Measurements from ENCODE around the gene CCNI2.
A peak's percentile ranks its signal among the peaks of the same experiment; 100 is the strongest.

Gene CCNI2

DNA sequence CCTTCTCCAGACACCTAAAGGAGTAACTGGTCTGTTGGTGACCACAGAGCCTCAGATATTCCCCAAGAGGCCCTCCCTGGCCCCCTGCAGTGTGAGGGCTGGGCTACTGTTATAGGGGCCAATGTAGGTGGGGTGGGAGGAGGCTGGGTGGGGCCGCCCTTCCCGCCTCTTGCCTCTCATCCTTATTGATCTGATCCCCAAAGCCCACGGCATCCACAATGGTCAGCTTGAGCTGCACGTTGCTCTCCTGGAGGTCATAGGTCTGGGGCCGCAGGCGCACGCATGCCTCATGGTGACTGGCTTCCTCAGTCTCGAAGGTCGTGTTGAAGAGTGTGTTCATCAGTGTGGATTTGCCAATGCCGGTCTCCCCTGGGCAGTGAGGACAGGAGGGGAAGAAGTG, 16.8 kb downstream of the CCNI2 start:
- DNase-seq (ENCODE audit: low spot score) (no peak), FAIRE-seq (peak; percentile 61)

- DNase-seq (ENCODE audit: low spot score) (no peak), FAIRE-seq (no peak)
These were observed 17.5 kb downstream of the CCNI2 start for GRCh38 chr5:132764671-132765238.

- no peak for FAIRE-seq
- DNase-seq (ENCODE audit: low spot score) = no peak
These were observed 18.2 kb downstream of the CCNI2 start for GRCh38 chr5:132765311-132766019.

GRCh38 chr5:132766020-132766805, 19.0 kb downstream of the CCNI2 start:
- FAIRE-seq = no peak
- DNase-seq (ENCODE audit: low spot score) = no peak

DNA sequence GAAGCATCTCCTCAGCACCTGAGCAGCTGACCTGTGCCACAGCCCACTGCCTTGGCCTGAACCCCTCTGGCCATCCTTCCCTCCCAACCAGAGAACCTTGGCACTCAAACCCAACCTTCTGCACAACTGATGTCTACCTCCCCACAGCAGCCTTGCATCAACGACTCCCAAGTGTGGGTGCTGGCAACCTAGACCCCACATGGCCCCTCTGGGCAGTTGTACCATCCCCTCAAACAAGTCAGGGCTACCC, 19.5 kb downstream of the CCNI2 start:
- no peak for DNase-seq (ENCODE audit: low spot score)
- FAIRE-seq = no peak

DNA sequence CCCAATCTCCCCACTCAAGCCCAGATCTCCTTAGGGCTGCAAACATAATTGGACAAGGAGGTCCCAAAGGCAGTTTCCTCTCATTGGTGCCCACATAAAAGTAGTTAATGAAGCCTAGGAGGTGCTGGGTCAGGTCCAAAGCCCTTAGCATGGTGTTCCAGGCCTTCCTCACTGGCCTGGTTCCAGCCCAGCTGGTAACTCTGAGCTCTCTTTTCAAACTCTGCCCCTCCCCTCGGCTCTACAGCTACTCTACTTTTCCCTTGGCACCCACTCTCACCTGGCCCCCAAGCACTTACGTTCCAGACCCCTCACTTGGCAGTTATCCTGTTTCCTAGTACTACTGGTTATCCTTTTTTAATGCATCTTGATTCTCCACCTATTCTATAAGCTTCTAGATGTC, 19.9 kb downstream of the CCNI2 start:
- no peak for FAIRE-seq

DNA sequence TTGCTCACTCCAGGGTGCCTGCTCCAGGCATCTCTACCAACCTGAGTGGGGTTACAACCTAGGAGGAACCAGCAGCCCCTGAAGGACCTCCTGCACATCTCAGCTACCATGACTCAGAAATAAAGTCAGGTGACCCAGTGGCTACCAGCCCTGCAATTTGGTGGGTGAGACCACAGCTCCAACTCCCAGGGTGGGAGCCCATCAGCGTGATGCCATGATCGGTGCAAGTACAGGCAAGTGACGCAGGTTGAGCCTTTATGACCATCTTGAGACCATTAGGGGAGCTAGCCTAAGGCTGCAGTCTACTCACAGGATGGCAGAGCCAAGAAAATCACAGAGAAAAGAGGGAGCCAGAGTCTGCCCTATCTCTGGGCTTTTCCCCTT, 21.3 kb downstream of the CCNI2 start:
- FAIRE-seq = no peak
- DNase-seq (ENCODE audit: low spot score) = no peak

More for the DNA sequence above, 19.9 kb downstream of the CCNI2 start:
- DNase-seq (ENCODE audit: low spot score) = no peak

DNA sequence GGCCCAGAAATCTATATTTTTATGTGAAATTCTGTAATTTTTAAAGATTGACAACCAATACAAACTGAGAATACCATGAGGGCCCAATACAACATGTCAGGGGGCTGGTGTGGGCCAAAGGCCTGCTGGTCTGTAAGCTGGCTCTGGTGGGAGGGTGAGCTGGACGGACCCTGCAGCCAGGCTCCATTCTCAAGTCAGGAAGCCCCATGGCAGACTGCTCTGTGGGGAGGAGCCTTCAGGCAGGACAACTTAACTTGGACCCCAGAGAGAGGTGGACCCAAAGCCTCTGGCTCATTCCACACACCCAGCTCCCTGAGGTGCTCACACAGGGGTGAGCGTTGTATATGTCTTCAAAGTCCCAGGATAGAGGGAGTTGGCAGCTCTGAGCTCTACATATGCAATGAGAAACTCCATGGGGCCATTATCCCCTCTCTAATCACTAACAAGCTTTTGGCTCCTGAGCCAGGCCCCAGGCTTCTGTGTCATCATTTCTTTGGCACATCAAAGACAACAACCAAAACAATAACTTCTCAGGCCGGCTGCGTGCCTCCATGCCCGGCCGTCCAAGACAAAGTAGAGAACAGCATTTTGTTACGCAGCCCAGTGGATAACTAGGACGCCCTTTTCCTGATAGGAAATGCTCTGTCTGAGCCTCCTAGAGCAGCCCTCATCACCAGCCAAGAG, 23.4 kb downstream of the CCNI2 start:
- DNase-seq (ENCODE audit: low spot score) (no peak), FAIRE-seq (no peak)

- DNase-seq (ENCODE audit: low spot score) = no peak
These were observed 24.3 kb downstream of the CCNI2 start for GRCh38 chr5:132771503-132771998.

GRCh38 chr5:132772291-132773070, 25.3 kb downstream of the CCNI2 start:
- no peak for DNase-seq (ENCODE audit: low spot score)
- FAIRE-seq = peak; percentile 55

More at GRCh38 chr5:132771503-132771998, 24.3 kb downstream of the CCNI2 start:
- no peak for FAIRE-seq

- no peak for FAIRE-seq
- DNase-seq (ENCODE audit: low spot score) = no peak
These were observed 25.9 kb downstream of the CCNI2 start for GRCh38 chr5:132773114-132773513.

DNA sequence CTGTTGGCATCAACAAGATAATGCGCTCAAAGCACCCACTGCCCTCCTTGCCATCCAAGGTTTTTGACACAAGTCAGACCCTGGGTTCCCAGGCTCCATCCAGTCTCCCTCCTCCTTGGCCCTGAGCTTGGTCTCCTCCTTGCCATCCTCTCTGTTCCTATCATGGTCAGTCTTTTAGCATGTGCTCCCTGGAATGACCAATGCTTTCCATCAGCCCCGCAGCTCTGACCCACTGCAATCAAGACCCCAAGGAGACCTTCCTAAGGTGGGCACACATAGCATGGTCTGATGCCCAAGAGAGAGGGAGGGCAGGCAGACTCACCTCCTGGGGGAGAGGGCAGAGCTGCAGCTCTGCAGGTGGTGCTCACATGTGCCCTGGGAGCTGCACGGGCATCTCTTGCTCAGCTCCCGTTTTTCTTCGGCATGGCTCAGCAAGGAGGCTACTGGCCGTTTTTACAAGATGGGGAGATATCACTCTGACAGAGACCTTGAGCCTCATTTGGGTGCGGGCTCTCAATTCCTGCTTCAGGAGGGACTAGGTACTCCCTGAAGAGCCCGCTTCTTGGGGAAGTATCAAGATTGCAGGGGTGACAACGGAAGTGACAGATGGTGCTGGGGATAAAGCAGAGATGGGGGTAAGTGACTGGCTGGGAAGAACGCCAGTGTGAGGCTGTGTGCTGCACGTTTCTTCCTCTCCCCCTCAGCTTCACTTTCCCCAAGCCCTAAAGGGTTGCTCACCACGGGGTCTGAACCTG, 26.6 kb downstream of the CCNI2 start:
- FAIRE-seq = no peak
- DNase-seq (ENCODE audit: low spot score) = no peak

DNA sequence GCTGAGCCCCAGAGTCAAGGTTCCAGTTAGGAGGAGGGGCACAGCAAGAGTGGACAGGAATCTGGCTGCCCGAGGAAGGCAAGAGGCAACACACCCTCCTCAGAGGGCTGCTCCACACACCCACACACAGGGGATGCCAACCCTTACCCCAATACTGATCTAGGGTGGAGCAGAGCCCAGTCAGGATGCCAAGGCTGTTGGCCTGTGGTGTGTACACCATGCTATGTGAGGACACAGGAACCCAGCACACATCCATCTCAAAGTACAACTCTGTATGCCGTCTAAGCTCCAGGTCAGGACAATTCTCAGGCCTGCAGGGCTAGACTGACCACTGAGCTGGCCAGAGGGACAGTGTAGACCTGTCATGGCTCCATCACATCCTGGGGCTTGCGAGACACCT, 27.2 kb downstream of the CCNI2 start:
- DNase-seq (ENCODE audit: low spot score) = no peak
- no peak for FAIRE-seq

- FAIRE-seq (no peak), DNase-seq (ENCODE audit: low spot score) (no peak)
These were observed 27.7 kb downstream of the CCNI2 start for GRCh38 chr5:132774896-132775295.

DNA sequence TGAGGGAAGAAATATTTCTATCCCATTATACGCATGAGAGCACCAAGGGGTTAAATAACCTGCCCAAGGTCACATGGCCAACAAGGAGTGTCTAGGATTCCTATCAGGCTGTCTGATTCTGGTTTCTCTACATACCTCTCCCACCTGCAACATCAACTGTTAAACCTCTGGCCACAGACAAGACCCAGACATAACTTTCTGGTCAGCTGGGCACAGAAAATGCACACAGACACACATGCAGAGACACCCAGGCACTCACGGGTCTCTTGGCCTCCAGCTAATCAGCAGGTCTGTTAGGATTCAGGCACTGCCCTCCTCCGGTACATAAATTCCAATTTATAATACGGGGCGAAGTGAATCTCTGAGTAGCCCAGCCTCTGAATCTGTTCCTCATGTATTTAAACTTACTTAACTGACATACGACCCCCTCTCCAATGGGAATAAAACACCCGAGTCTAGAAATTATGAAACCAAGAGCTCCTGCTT, 28.3 kb downstream of the CCNI2 start:
- peak; percentile 23 for FAIRE-seq

GRCh38 chr5:132776131-132776937, 29.1 kb downstream of the CCNI2 start:
- FAIRE-seq (peak; percentile 70), DNase-seq (ENCODE audit: low spot score) (peak; percentile 77)

More for the DNA sequence above, 28.3 kb downstream of the CCNI2 start:
- DNase-seq (ENCODE audit: low spot score) = no peak

GRCh38 chr5:132776938-132777208, 29.6 kb downstream of the CCNI2 start:
- FAIRE-seq (no peak), DNase-seq (ENCODE audit: low spot score) (no peak)

GRCh38 chr5:132777209-132778069, 30.2 kb downstream of the CCNI2 start, which contains the start of gene SEPTIN8:
Gene SEPTIN8 (minus strand): TSS chr5:132777239. CDS start chr5:132777137, 102 bp downstream.
- DNase-seq (ENCODE audit: low spot score) (peak; percentile 78), FAIRE-seq (no peak)

DNA sequence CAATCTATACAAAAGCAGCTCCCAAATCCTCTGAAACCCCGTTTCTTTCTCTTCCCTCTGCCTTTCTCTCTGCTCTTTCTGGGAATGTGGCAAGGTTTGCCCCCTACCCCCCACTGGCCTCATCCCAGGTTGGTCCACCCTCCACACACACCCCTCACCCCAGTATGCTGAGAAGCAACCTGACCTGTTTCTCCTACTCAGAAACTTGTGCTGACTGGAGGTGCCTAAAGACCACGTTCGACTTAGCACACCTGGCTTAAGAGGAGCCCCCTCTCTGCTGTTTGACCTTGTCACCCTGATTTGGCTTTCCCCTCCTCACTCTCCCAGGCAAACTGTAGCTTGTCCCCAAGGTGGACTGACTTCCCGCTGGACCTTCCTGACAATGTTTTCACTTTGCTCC, 30.9 kb downstream of the CCNI2 start:
- no peak for FAIRE-seq
- DNase-seq (ENCODE audit: low spot score) = no peak
